Measurements from ENCODE around the gene NTNG2.

The NTNG2 gene

DNA sequence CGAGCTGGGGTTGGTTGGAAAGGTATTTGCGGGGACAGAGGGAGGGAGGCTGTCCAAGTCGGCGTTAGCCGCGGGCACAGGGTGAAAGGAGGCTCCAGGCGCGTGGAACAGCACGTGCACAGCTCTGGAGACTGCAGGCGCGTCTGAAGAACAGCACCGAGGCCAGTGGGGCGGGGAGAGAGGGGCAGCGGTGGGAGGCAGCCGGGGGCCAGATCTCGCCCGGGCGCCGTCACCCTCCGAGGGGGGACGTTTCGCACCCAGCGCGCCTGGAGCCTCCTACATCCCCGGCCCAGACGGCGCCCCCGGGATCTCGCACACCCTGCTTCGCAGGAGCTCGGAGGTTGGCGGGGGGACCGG, 79.6 kb downstream of the NTNG2 start:
- Histone ChIP-seq H4K8ac (ENCODE audit: low read depth, low read length) (no peak overlapping the region), H4K91ac (ENCODE audit: low read depth, low read length) (no peak overlapping the region), H3K18ac (ENCODE audit: low read length) (no peak overlapping the region), H2AFZ (ENCODE audit: insufficient read depth, low read length, poor library complexity) (no peak overlapping the region), H2BK120ac (ENCODE audit: insufficient read depth, low read length, poor library complexity) (no peak overlapping the region), H4K12ac (ENCODE audit: low read depth, low read length) (no peak overlapping the region), H3K14ac (ENCODE audit: low read length) (no peak overlapping the region), H3K79me1 (ENCODE audit: low read length) (no peaks in the 10 kb centered on the region), H2BK5ac (ENCODE audit: low read depth, low read length, poor library complexity) (no peak overlapping the region), H2AK5ac (ENCODE audit: low read length) (no peak overlapping the region), H3K36me3 (ENCODE audit: control insufficient read depth in 1 of 2, insufficient read depth in 2 of 2, low read length in 2 of 2) (no peaks in the 10 kb centered on the region), H3K4me3 (ENCODE audit: low read depth, low read length) (peak overlapping the region; percentile 63), H3K9me3 (ENCODE audit: insufficient read depth, low read depth, low read length) (no peaks in the 10 kb centered on the region), H3K23ac (ENCODE audit: low read length) (no peak overlapping the region), H3K4me1 (ENCODE audit: control insufficient read depth in 1 of 2, insufficient read depth in 2 of 2, low read length in 2 of 2) (peaks cover 6 to 11% of the 10 kb centered on the region in 2 experiments), H3K9ac (ENCODE audit: low read length) (no peak overlapping the region), H3K4ac (ENCODE audit: low read depth, low read length) (no peak overlapping the region), H2BK12ac (ENCODE audit: low read length) (no peak overlapping the region), H3K79me2 (ENCODE audit: control insufficient read depth, insufficient read depth, low read length, poor library complexity) (no peaks in the 10 kb centered on the region), H3K27me3 (ENCODE audit: insufficient read depth, low read length) (peaks cover 33% of the 10 kb centered on the region), H3K4me2 (ENCODE audit: low read length) (peak overlapping the region; percentile 73), H3K27ac (ENCODE audit: low read depth, low read length) (no peak overlapping the region)
- no peak for DNase-seq
- WGBS (ENCODE audit: extremely low coverage, insufficient coverage, insufficient read length): no CpG with 5 or more reads among the region's 33 CpGs

DNA sequence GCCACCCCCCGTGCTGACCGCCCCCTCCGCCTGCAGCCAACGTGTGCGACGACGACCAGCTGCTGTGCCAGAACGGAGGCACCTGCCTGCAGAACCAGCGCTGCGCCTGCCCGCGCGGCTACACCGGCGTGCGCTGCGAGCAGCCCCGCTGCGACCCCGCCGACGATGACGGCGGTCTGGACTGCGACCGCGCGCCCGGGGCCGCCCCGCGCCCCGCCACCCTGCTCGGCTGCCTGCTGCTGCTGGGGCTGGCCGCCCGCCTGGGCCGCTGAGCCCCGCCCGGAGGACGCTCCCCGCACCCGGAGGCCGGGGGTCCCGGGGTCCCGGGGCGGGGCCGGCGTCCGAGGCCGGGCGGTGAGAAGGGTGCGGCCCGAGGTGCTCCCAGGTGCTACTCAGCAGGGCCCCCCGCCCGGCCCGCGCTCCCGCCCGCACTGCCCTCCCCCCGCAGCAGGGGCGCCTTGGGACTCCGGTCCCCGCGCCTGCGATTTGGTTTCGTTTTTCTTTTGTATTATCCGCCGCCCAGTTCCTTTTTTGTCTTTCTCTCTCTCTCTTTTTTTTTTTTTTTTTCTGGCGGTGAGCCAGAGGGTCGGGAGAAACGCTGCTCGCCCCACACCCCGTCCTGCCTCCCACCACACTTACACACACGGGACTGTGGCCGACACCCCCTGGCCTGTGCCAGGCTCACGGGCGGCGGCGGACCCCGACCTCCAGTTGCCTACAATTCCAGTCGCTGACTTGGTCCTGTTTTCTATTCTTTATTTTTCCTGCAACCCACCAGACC, 80.2 kb downstream of the NTNG2 start:
- Histone ChIP-seq H3K23ac (ENCODE audit: low read length) (no peak overlapping the region), H3K4ac (ENCODE audit: low read depth, low read length) (no peak overlapping the region), H3K4me1 (ENCODE audit: control insufficient read depth in 1 of 2, insufficient read depth in 2 of 2, low read length in 2 of 2) (peaks cover 6 to 11% of the 10 kb centered on the region in 2 experiments), H4K12ac (ENCODE audit: low read depth, low read length) (no peak overlapping the region), H2AK5ac (ENCODE audit: low read length) (no peak overlapping the region), H3K27ac (ENCODE audit: low read depth, low read length) (no peak overlapping the region), H3K9me3 (ENCODE audit: insufficient read depth, low read depth, low read length) (no peaks in the 10 kb centered on the region), H3K14ac (ENCODE audit: low read length) (no peak overlapping the region), H3K9ac (ENCODE audit: low read length) (no peak overlapping the region), H2BK12ac (ENCODE audit: low read length) (no peak overlapping the region), H2BK5ac (ENCODE audit: low read depth, low read length, poor library complexity) (no peak overlapping the region), H2BK120ac (ENCODE audit: insufficient read depth, low read length, poor library complexity) (no peak overlapping the region), H3K18ac (ENCODE audit: low read length) (no peak overlapping the region), H3K27me3 (ENCODE audit: insufficient read depth, low read length) (peaks cover 33% of the 10 kb centered on the region), H2AFZ (ENCODE audit: insufficient read depth, low read length, poor library complexity) (peak overlapping the region; percentile 5), H3K79me1 (ENCODE audit: low read length) (no peaks in the 10 kb centered on the region), H3K79me2 (ENCODE audit: control insufficient read depth, insufficient read depth, low read length, poor library complexity) (no peaks in the 10 kb centered on the region), H3K4me2 (ENCODE audit: low read length) (peak overlapping the region; percentile 73), H3K36me3 (ENCODE audit: control insufficient read depth in 1 of 2, insufficient read depth in 2 of 2, low read length in 2 of 2) (no peaks in the 10 kb centered on the region), H4K8ac (ENCODE audit: low read depth, low read length) (no peak overlapping the region), H4K91ac (ENCODE audit: low read depth, low read length) (no peak overlapping the region), H3K4me3 (ENCODE audit: low read depth, low read length) (peak overlapping the region; percentile 63)
- no CpG with 5 or more reads among the region's 81 CpGs for WGBS (ENCODE audit: extremely low coverage, insufficient coverage, insufficient read length)
- peak in 1 of 2 donors; percentile 11 for DNase-seq

DNA sequence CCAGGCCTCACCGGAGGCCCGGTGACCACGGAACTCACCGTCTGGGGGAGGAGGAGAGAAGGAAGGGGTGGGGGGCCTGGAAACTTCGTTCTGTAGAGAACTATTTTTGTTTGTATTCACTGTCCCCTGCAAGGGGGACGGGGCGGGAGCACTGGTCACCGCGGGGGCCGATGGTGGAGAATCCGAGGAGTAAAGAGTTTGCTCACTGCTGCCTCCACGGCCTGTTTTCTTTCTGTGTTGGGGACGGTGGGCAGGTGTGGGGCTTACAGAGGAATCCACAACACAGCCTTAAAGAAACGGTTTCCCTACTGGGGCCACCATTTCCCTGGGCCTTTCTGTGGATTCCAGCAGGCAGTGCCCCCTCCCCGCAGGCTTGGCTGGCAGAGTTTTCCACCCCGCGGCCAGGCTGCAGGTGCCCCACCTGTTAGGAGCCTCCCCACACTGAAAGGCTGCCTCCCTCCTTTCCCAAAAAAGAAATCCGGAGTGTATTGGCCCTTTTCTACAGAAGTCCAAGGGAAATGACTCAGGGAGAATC, 80.8 kb downstream of the NTNG2 start:
- H3K14ac ChIP-seq (ENCODE audit: low read length): no peak overlapping the region
- H3K4me3 ChIP-seq (ENCODE audit: low read depth, low read length): no peak overlapping the region
- no peaks in the 10 kb centered on the region for H3K36me3 ChIP-seq (ENCODE audit: control insufficient read depth in 1 of 2, insufficient read depth in 2 of 2, low read length in 2 of 2)
- no peaks in the 10 kb centered on the region for H3K79me2 ChIP-seq (ENCODE audit: control insufficient read depth, insufficient read depth, low read length, poor library complexity)
- no peak overlapping the region for H4K91ac ChIP-seq (ENCODE audit: low read depth, low read length)
- no peaks in the 10 kb centered on the region for H3K79me1 ChIP-seq (ENCODE audit: low read length)
- no peak overlapping the region for H3K23ac ChIP-seq (ENCODE audit: low read length)
- H3K9me3 ChIP-seq (ENCODE audit: insufficient read depth, low read depth, low read length): no peaks in the 10 kb centered on the region
- no peak overlapping the region for H2AK5ac ChIP-seq (ENCODE audit: low read length)
- no peak overlapping the region for H4K12ac ChIP-seq (ENCODE audit: low read depth, low read length)
- H4K8ac ChIP-seq (ENCODE audit: low read depth, low read length): no peak overlapping the region
- H3K18ac ChIP-seq (ENCODE audit: low read length): no peak overlapping the region
- no peak overlapping the region for H2AFZ ChIP-seq (ENCODE audit: insufficient read depth, low read length, poor library complexity)
- WGBS (ENCODE audit: extremely low coverage, insufficient coverage, insufficient read length): no CpG with 5 or more reads among the region's 18 CpGs
- no peak overlapping the region for H2BK12ac ChIP-seq (ENCODE audit: low read length)
- peaks cover 6 to 11% of the 10 kb centered on the region in 2 experiments for H3K4me1 ChIP-seq (ENCODE audit: control insufficient read depth in 1 of 2, insufficient read depth in 2 of 2, low read length in 2 of 2)
- H3K9ac ChIP-seq (ENCODE audit: low read length): no peak overlapping the region
- no peak for DNase-seq
- no peak overlapping the region for H2BK120ac ChIP-seq (ENCODE audit: insufficient read depth, low read length, poor library complexity)
- H3K4ac ChIP-seq (ENCODE audit: low read depth, low read length): no peak overlapping the region
- peaks cover 33% of the 10 kb centered on the region for H3K27me3 ChIP-seq (ENCODE audit: insufficient read depth, low read length)
- H3K4me2 ChIP-seq (ENCODE audit: low read length): peak overlapping the region; percentile 73
- H2BK5ac ChIP-seq (ENCODE audit: low read depth, low read length, poor library complexity): no peak overlapping the region
- no peak overlapping the region for H3K27ac ChIP-seq (ENCODE audit: low read depth, low read length)

DNA sequence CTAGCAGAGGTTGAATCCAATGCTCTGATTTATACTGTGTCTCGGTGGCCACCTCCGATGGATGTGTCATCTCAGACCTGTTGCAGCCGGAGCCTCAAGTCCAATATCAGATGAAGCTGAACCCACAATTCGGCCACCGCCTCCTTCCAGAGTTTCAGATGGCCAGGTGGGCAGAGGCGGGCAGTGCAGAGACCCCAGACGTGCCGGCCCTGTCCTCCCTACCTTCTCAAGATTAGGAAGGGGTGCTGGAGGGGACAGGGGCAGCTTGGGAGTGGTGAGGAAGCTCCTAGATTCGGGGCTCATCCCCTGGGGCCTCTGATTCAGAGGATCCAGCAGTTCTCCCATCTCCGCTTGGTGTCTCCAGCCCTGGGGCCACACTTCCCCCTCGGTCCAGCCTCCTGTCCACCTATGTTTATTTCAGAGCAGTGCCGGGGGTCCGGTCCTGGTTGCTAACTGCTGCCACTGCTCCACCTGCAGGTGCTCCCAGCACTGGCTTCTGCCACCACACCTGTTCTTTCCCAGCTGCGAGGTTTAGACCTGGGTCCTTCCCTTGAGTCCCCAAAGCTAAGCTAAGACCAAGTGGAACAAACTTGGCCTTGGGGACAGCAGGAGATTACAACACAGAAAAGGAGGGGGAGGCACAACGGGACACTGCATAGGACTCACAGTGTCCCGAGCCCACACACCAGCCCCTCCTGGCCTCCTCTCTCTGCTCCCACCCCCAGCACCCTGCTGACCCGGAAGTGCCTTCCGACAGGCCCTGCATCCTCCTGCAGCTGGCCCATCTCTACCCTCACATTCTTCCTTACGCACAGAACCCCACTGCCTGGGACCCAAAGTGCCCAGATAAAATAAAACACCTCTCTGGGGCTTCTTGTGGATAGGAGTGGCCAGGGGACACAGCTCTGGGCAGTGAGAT, 81.6 kb downstream of the NTNG2 start:
- H3K9me3 ChIP-seq (ENCODE audit: insufficient read depth, low read depth, low read length): no peaks in the 10 kb centered on the region
- no peak overlapping the region for H2BK5ac ChIP-seq (ENCODE audit: low read depth, low read length, poor library complexity)
- no peak overlapping the region for H3K4ac ChIP-seq (ENCODE audit: low read depth, low read length)
- H3K23ac ChIP-seq (ENCODE audit: low read length): no peak overlapping the region
- no peak overlapping the region for H3K14ac ChIP-seq (ENCODE audit: low read length)
- no peak for DNase-seq
- no peak overlapping the region for H2BK12ac ChIP-seq (ENCODE audit: low read length)
- H4K12ac ChIP-seq (ENCODE audit: low read depth, low read length): no peak overlapping the region
- H3K9ac ChIP-seq (ENCODE audit: low read length): no peak overlapping the region
- WGBS (ENCODE audit: extremely low coverage, insufficient coverage, insufficient read length): no CpG with 5 or more reads among the region's 19 CpGs
- no peaks in the 10 kb centered on the region for H3K36me3 ChIP-seq (ENCODE audit: control insufficient read depth in 1 of 2, insufficient read depth in 2 of 2, low read length in 2 of 2)
- H3K79me2 ChIP-seq (ENCODE audit: control insufficient read depth, insufficient read depth, low read length, poor library complexity): no peaks in the 10 kb centered on the region
- no peaks in the 10 kb centered on the region for H3K79me1 ChIP-seq (ENCODE audit: low read length)
- no peak overlapping the region for H2AFZ ChIP-seq (ENCODE audit: insufficient read depth, low read length, poor library complexity)
- no peak overlapping the region for H4K8ac ChIP-seq (ENCODE audit: low read depth, low read length)
- no peak overlapping the region for H3K4me3 ChIP-seq (ENCODE audit: low read depth, low read length)
- H4K91ac ChIP-seq (ENCODE audit: low read depth, low read length): no peak overlapping the region
- no peak overlapping the region for H2BK120ac ChIP-seq (ENCODE audit: insufficient read depth, low read length, poor library complexity)
- H2AK5ac ChIP-seq (ENCODE audit: low read length): no peak overlapping the region
- no peak overlapping the region for H3K18ac ChIP-seq (ENCODE audit: low read length)
- H3K4me2 ChIP-seq (ENCODE audit: low read length): no peak overlapping the region
- peaks cover 6 to 11% of the 10 kb centered on the region in 2 experiments for H3K4me1 ChIP-seq (ENCODE audit: control insufficient read depth in 1 of 2, insufficient read depth in 2 of 2, low read length in 2 of 2)
- H3K27ac ChIP-seq (ENCODE audit: low read depth, low read length): no peak overlapping the region
- peaks cover 33% of the 10 kb centered on the region for H3K27me3 ChIP-seq (ENCODE audit: insufficient read depth, low read length)

Measured in trophoblast cell (in vitro differentiated cells and primary cell).